ENCODE measurements around the gene RETREG1.

DNA sequence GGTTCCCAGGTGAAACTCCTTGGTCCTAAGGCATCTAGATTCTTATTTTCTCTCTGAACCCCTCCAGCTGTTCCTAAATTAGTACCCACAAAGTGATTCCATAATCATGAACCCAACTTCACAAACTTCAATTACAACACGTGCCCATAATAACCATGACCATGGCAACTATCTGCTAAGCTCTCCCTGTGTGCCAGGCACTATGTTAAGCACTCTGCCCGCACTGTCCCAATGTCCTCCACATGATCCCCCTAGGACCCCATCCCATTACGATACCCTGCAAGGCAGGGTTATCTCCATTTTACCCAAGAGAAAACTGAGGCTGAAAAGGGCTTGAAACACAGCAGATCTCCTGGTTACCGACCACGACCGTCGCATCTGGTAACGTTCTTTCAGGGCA is 125.9 kb downstream of the RETREG1 start:
- TF ChIP-seq, protein P1, sequence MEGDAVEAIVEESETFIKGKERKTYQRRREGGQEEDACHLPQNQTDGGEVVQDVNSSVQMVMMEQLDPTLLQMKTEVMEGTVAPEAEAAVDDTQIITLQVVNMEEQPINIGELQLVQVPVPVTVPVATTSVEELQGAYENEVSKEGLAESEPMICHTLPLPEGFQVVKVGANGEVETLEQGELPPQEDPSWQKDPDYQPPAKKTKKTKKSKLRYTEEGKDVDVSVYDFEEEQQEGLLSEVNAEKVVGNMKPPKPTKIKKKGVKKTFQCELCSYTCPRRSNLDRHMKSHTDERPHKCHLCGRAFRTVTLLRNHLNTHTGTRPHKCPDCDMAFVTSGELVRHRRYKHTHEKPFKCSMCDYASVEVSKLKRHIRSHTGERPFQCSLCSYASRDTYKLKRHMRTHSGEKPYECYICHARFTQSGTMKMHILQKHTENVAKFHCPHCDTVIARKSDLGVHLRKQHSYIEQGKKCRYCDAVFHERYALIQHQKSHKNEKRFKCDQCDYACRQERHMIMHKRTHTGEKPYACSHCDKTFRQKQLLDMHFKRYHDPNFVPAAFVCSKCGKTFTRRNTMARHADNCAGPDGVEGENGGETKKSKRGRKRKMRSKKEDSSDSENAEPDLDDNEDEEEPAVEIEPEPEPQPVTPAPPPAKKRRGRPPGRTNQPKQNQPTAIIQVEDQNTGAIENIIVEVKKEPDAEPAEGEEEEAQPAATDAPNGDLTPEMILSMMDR (conservative IDR thresholded peaks at IDR 0.05; ENCODE audit: low read depth in 2 of 2) = no peak
- TF ChIP-seq EZH2 (IDR thresholded peaks at IDR 0.05; ENCODE audit: low read depth, unreplicated experiment) (no peak), POLR2AphosphoS5 (IDR thresholded peaks at IDR 0.05; ENCODE audit: low read depth) (no peak), JUNB (IDR thresholded peaks at IDR 0.05; ENCODE audit: unreplicated experiment) (no peak)

All from GM23338 (cell line).